Neural crest cell (in vitro differentiated cells): ENCODE data around the gene CMSS1. TPM values are rescaled to one million over a fixed set of nuclear protein-coding genes. Genes with fewer than 3 reads are reported as not detected.

ENCODE experiments used
- DNase-seq: peaks from one replicate; pipeline ENCODE4 v3.0.0; 2021; ENCODE audit warnings: low read depth, mixed read lengths, low spot score
- H3K27ac Mint-ChIP-seq: one replicate; pipeline ENCODE4 v1.8.0; 2021; ENCODE audit warnings: mild to moderate bottlenecking, mixed read lengths; ENCODE audit not compliant: unreplicated experiment
- H3K27me3 Mint-ChIP-seq: 2 replicates; pipeline ENCODE4 v1.8.0; 2021; ENCODE audit warnings: low read depth, mild to moderate bottlenecking, mixed read lengths
- H3K36me3 Mint-ChIP-seq: 2 replicates; pipeline ENCODE4 v1.8.0; 2021; ENCODE audit warnings: low read depth, mild to moderate bottlenecking, mixed read lengths
- H3K4me1 Mint-ChIP-seq: 2 replicates; pipeline ENCODE4 v1.8.0; 2021; ENCODE audit warnings: mixed read lengths
- H3K4me3 Mint-ChIP-seq: one replicate; pipeline ENCODE4 v1.8.0; 2021; ENCODE audit warnings: mild to moderate bottlenecking, mixed read lengths
- H3K9me3 Mint-ChIP-seq: 2 replicates; pipeline ENCODE4 v1.8.0; 2021; ENCODE audit warnings: mixed read lengths
- CTCF ChIP-seq: fragments of 200-600 bp; sonication (generic); conservative IDR thresholded peaks from 2 replicates; pipeline ENCODE4 v1.5.0; 2021; ENCODE audit warnings: antibody characterized with exemption, mild to moderate bottlenecking
- total RNA-seq: library from RNA; stranded (reverse); gene quantifications from 2 replicates; pipeline ENCODE4 v1.2.1, GENCODE V29; 2021

Gene CMSS1
- total RNA-seq, 1 donor from 2014 or later: 60.9 TPM

DNA sequence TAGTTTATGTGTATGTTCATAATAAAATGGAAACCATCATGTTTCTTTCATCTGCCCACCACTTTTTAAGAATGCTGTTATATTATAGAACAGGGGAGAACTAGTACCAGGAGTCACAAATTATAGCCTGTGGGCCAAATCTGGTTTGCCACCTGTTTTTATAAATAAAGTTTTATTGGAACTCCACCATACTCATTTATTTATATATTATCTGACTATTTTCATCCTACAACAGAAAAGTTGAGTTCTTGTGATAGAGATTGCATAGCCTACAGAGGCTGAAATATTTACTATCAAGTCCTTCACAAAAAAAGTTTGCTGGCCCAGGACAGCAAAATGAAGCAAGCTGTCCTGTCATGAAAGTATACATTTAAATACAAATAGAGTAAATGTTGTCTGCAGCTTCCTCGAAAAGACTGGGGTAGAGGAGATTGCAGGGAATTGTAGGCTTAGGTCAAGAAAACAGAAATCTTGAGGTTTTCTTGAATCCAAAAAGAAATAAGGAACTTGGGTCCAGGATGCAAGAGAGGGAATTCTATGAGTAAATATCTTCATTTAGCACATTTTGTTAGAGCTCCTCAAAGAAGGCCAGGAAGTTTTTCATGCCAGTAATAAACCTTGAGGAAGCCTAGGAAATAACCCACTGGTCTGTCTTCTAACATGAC, 255.5 kb downstream of the CMSS1 start:
- peaks cover 42% of the 10 kb centered on the region for H3K4me1 Mint-ChIP-seq
- no peaks in the 10 kb centered on the region for H3K27me3 Mint-ChIP-seq
- no peak for DNase-seq
- H3K27ac Mint-ChIP-seq: no peak overlapping the region
- TF ChIP-seq CTCF: no peak
- H3K36me3 Mint-ChIP-seq: no peaks in the 10 kb centered on the region
- H3K9me3 Mint-ChIP-seq: no peaks in the 10 kb centered on the region
- peak overlapping the region; percentile 50 for H3K4me3 Mint-ChIP-seq

- Mint-ChIP-seq H3K4me3 (peak overlapping the region; percentile 50), H3K36me3 (no peaks in the 10 kb centered on the region), H3K27ac (peak overlapping the region; percentile 95), H3K9me3 (no peaks in the 10 kb centered on the region), H3K4me1 (peaks cover 39% of the 10 kb centered on the region), H3K27me3 (no peaks in the 10 kb centered on the region)
- no peak for TF ChIP-seq CTCF
- DNase-seq: peak; percentile 5
Measured at GRCh38 chr3:100073714-100074307, 256.1 kb downstream of the CMSS1 start.

GRCh38 chr3:100075196-100075595, 257.5 kb downstream of the CMSS1 start:
- no peaks in the 10 kb centered on the region for H3K27me3 Mint-ChIP-seq
- H3K9me3 Mint-ChIP-seq: no peaks in the 10 kb centered on the region
- TF ChIP-seq CTCF: no peak
- no peaks in the 10 kb centered on the region for H3K36me3 Mint-ChIP-seq
- H3K4me1 Mint-ChIP-seq: peaks cover 36% of the 10 kb centered on the region
- H3K4me3 Mint-ChIP-seq: no peak overlapping the region
- H3K27ac Mint-ChIP-seq: no peak overlapping the region
- DNase-seq: no peak

GRCh38 chr3:100075851-100076730, 258.4 kb downstream of the CMSS1 start:
- Mint-ChIP-seq H3K27ac (no peak overlapping the region), H3K9me3 (no peaks in the 10 kb centered on the region), H3K4me3 (no peak overlapping the region), H3K4me1 (peaks cover 36% of the 10 kb centered on the region), H3K27me3 (no peaks in the 10 kb centered on the region), H3K36me3 (no peaks in the 10 kb centered on the region)
- DNase-seq: no peak
- TF ChIP-seq CTCF: no peak

DNA sequence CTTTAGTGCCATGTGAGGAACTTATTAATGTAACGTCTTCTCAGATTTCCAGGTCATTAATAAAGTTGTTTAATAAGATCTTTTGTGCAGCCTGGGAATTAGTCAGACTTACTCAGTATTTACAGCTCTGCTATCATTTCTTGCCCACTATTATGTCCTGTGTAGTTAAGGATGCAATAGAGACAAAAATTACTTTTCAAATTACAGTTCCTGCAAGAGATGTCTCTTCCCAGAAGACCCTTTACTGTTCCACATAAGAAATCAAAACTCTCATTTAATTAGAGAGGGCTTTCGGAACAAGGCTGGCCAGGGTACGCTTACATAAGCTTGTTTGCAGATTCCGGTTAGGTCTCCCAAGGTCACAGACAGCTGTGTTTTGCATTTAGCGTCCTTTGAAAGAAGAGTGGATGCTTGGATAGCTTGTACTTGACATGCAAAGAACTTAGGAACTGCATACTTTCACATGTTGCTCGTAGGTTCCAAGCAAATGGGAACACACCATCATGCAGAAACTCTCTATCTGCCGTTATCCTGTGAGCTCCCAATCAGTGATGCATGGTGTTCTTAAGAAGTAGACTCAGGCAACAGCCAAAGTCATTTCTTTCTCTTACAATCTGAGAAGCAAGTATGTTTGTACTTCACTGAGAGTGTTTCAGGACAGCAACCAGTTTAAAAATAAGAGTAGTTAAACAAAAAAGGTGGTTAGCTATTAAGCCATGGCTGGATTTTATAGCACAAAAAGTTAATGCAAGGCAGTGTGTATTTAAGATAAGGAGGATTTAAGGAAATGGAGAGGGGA, 259.3 kb downstream of the CMSS1 start:
- Mint-ChIP-seq H3K4me3 (no peak overlapping the region), H3K4me1 (peaks cover 36% of the 10 kb centered on the region), H3K27ac (no peak overlapping the region), H3K27me3 (no peaks in the 10 kb centered on the region), H3K9me3 (no peaks in the 10 kb centered on the region), H3K36me3 (no peaks in the 10 kb centered on the region)
- DNase-seq: no peak
- no peak for TF ChIP-seq CTCF
